K562 (cell line): ENCODE measurements around the gene GGA3.

ENCODE experiments used
- JUND ChIP-seq, 2 experiments: IDR thresholded peaks; 2 replicates in 1 of 2; 3 replicates in 1 of 2; pipeline ENCODE4 v1.6.1; 2011; ENCODE audit warnings: borderline replicate concordance in 2 of 2, low read depth in 2 of 2, low read length in 2 of 2, improper control_type of control experiment in 1 of 2, missing biosample characterization in 1 of 2, missing genetic modification characterization in 1 of 2, missing genetic modification reagents in 1 of 2
- NR3C1 ChIP-seq: sonication (generic); formaldehyde crosslinking; IDR thresholded peaks from 2 replicates; pipeline ENCODE4 v1.8.1; 2022; ENCODE audit warnings: missing genetic modification reagents
- RNF219 ChIP-seq: fragments of 250-450 bp; sonication (Bioruptor Pico); IDR thresholded peaks from 2 replicates; pipeline ENCODE4 v1.5.0; 2022; ENCODE audit warnings: mild to moderate bottlenecking
- SMAD3 ChIP-seq: fragments of 450-650 bp; formaldehyde crosslinking; conservative IDR thresholded peaks from 2 replicates; pipeline ENCODE4 v1.4.0; 2020; ENCODE audit warnings: mild to moderate bottlenecking
- USF1 ChIP-seq: sonication (generic); formaldehyde crosslinking; IDR thresholded peaks from 2 replicates; pipeline ENCODE4 v1.9.0; 2022; ENCODE audit warnings: mild to moderate bottlenecking, missing genetic modification reagents
- ZNF23 ChIP-seq: fragments of 250-450 bp; sonication (Bioruptor Pico); IDR thresholded peaks from 2 replicates; pipeline ENCODE4 v1.4.0; 2020; ENCODE audit warnings: mild to moderate bottlenecking
- ZNF445 ChIP-seq: fragments of 250-450 bp; sonication (Bioruptor Pico); IDR thresholded peaks from 2 replicates; pipeline ENCODE4 v1.4.0; 2020; ENCODE audit warnings: low read depth, mild to moderate bottlenecking, moderate library complexity

DNA sequence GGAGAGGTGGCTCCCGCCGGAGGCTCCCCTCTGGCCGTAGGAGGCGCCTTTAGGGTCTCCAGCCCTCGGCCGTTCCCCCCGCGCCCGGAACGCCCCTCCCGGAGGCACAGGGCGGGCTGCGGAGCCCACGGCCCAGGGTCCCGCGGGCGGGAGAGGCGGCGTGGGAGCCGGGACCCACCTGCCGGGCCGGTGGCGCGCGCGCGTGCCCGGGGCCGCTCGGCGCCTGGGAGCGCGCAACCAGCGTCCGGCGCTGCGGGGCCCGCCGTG lies 9.5 kb upstream of the GGA3 start, which contains the start of gene MIF4GD:
- TF ChIP-seq SMAD3 (CRISPR knock-in tag) (no peak), RNF219 (CRISPR knock-in tag) (no peak), ZNF445 (CRISPR knock-in tag) (no peak), JUND (IDR thresholded peaks at IDR 0.05; ENCODE audit: borderline replicate concordance, low read depth, low read length) (no peak), JUND (tag; IDR thresholded peaks at IDR 0.05; ENCODE audit: borderline replicate concordance, low read depth, low read length) (no peak), USF1 (CRISPR knock-in tag) (no peak), NR3C1 (CRISPR knock-in tag) (no peak), ZNF23 (CRISPR knock-in tag) (no peak)
